Lower leg skin (tissue), 4 donors: ENCODE data around the gene DSTN. TPM values are rescaled to one million over a fixed set of nuclear protein-coding genes. Genes with fewer than 3 reads are reported as not detected.
A peak's percentile ranks its signal among the peaks of the same experiment; 100 is the strongest.

ENCODE experiments used
- DNase-seq, 2 donors: peaks; one replicate each; pipeline ENCODE4 v3.0.0-alpha.2; 2019; ENCODE audit warnings: low spot score in 2 of 2
- H3K4me3 ChIP-seq: fragments of 200-600 bp; sonication (generic); 2 replicates; pipeline ENCODE4 v1.5.1; 2017; ENCODE audit warnings: mild to moderate bottlenecking, low read depth; ENCODE audit not compliant: poor library complexity, severe bottlenecking
- CTCF ChIP-seq, 3 donors: fragments of 450-650 bp; IDR thresholded peaks; one replicate each; pipeline ENCODE4 v1.5.1; 2016; ENCODE audit warnings: antibody characterized with exemption in 3 of 3, mild to moderate bottlenecking in 3 of 3, moderate library complexity in 2 of 3
- POLR2A ChIP-seq, 2 donors: fragments of 450-650 bp; IDR thresholded peaks; one replicate each; pipeline ENCODE4 v1.6.1; 2016 to 2017; ENCODE audit warnings: antibody characterized with exemption in 2 of 2, mild to moderate bottlenecking in 1 of 2, moderate library complexity in 1 of 2
- WGBS, 2 donors: methylation state at CpG; one replicate each; pipeline ENCODE4 v1.1.5; 2018; 5-methylcytosine and 5-hydroxymethylcytosine counted together
- intact Hi-C: fragments of 100-400 bp; cut with DNase I; formaldehyde crosslinking; loops from one replicate; pipeline ENCODE4 v1.15.0; 2023; ENCODE audit warnings: low total_unique reads
- total RNA-seq, 4 donors: library from RNA; depleted of rRNA; stranded (reverse); fragments of >200 nt; gene quantifications; one replicate each; pipeline ENCODE4 v1.1.0, GENCODE V29; 2016

The DSTN gene
- 100 to 1,000 TPM; 237 to 335 (median 290) TPM for total RNA-seq

DNA sequence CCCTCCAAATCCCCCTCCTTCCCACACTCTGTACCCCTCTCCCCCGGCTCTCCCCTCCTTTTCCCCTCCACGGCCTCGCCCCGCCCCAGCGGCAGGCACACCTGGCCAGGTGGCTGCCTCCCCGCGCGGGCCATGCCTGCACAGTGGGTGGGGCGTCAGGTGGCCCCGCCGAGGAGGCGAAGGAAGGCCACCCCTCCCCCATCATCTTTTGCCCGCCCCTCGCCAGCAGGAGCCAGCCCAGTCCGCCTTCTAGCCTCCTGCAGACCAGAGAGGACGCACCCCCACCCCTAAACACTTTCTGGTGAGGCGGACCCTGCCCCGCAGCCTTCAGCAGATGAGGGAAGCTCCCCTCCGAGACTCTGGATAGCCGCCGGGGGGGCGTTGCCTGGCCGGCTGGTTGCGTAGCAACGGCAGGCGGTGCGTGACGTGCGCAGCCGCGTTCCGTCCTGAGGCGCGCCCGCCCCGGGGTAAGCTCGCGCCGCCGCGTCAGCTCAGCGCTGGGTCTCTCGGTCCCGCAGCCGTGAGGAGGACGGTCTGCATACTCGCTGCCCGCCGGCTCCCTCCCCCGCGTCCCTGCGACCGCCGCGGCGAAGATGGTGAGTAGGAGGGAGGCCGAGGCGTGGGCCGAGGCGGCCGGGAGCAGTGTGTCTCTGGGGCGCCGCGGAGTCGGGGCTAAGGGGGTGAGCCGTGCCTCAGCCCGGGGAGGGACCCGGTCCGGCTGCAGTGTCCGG is at the start of gene DSTN:
DSTN (plus strand) TSS at position 460 of the 731 bp plus-strand sequence; CDS start at position 594, 134 bp downstream.
- WGBS, 2 donors = 0 to 2% methylated on average over 11 to 28 of the region's 70 CpGs
- DNase-seq = peak; percentile 89 to 98
- peak within 1 kb of the TSS; percentile 99 for H3K4me3 ChIP-seq
- TF ChIP-seq CTCF (IDR thresholded peaks at IDR 0.05) (no peak), POLR2A (IDR thresholded peaks at IDR 0.05) (peak in 1 of 2 donors; percentile 47)
- intact Hi-C loops = no loop called here

DNA sequence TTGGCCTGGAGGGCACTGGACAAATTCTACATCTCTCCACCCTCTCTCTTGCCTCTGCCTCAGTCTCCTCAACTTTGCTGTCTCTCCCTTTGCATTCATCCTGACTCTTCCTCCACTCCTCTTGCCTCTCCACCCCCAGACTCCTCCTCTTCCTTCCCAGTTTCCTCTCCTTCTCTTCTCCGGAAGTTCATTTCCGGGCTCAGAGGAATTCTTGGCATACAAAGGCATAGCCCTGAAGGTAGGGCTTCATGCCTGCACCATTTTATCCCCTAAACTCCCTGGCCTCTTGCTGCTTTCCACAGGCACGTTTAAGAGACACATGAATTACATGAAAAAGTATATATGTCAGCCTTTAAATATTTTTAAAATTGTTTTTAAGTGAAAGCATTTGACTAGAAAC is 49.3 kb upstream of the DSTN start:
- peak in 1 of 2 donors; percentile 1 for DNase-seq
- H3K4me3 ChIP-seq = no peak overlapping the region
- TF ChIP-seq CTCF (IDR thresholded peaks at IDR 0.05) (no peak), POLR2A (IDR thresholded peaks at IDR 0.05) (no peak)
- WGBS, 2 donors = 13 to 19% methylated on average over 3 of the region's 3 CpGs
- intact Hi-C loops = no loop called here

- intact Hi-C loops = no loop called here
- no peak overlapping the region for H3K4me3 ChIP-seq
- no peak for DNase-seq
- TF ChIP-seq POLR2A (IDR thresholded peaks at IDR 0.05) = no peak
- no peak for TF ChIP-seq CTCF (IDR thresholded peaks at IDR 0.05)
- WGBS, 2 donors = 83 to 85% methylated on average over 3 of the region's 3 CpGs
Measured at GRCh38 chr20:17522528-17522927, 47.3 kb upstream of the DSTN start.

- DNase-seq = peak in 1 of 2 donors; percentile 43
- intact Hi-C loops = no loop called here
- no peak overlapping the region for H3K4me3 ChIP-seq
- TF ChIP-seq POLR2A (IDR thresholded peaks at IDR 0.05) = no peak
- 76 to 90% methylated on average over 5 of the region's 5 CpGs for WGBS, 2 donors
Measured at GRCh38 chr20:17523326-17523725, 46.5 kb upstream of the DSTN start.

DNA sequence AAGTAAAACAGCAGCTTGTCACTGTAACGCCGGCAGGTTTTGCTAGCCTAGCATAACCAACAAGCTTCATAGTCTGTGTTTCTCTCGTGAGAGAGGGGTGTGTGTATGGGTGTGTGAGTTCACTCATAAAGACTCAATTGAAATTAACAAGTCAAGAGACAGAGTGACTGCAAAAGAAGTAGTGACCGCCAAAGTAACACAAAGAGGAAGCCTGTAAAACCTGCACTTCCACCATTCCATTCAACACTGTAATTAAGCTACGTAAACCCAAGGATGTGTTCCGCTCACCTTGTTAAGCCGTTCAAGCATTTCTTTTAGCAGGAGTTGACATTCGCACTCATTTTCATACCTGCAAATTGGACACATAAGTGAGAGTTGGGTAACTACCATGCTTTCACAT is 45.3 kb upstream of the DSTN start:
- peak in 1 of 2 donors; percentile 50 for DNase-seq
- TF ChIP-seq POLR2A (IDR thresholded peaks at IDR 0.05) (no peak), CTCF (IDR thresholded peaks at IDR 0.05) (no peak)
- intact Hi-C loops = no loop called here
- no peak overlapping the region for H3K4me3 ChIP-seq
- WGBS, 2 donors = 63 to 64% methylated on average over 8 of the region's 8 CpGs

GRCh38 chr20:17525132-17525531 is 44.7 kb upstream of the DSTN start:
- no peak overlapping the region for H3K4me3 ChIP-seq
- intact Hi-C loops = no loop called here
- peak in 1 of 2 donors; percentile 31 for DNase-seq
- 87 to 89% methylated on average over 5 of the region's 5 CpGs for WGBS, 2 donors
- TF ChIP-seq POLR2A (IDR thresholded peaks at IDR 0.05) (no peak), CTCF (IDR thresholded peaks at IDR 0.05) (no peak)
